DMS153 treated with DMSO at 0.1 percent for 48 hours (cell line): ENCODE measurements around the gene GNAZ.

Source experiments
- DNase-seq: peaks from one replicate; lab custom pipeline; 2025; ENCODE audit not compliant: unreplicated experiment; lab: John Stamatoyannopoulos, UW

The GNAZ gene

DNA sequence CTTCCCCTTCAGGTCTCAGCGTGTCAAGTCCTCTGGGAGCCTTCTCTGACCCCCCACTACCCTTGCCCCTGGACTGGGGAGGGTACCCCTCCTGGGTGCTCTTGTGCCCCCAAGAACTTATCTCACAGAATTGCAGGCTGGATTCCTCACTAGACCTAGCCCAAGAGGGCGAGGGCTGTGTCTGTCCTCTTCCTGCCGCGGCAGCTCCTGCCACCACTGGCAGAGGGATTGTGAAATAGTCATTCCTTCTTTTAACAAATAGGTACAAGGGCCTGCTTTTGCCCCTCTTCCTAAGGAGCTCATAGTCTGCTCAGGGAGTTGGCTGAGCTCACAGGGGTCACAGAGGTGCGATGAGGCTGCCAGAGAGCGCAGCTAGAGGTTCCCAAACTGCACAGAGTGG, 80.4 kb downstream of the GNAZ start:
- no peak for DNase-seq

DNA sequence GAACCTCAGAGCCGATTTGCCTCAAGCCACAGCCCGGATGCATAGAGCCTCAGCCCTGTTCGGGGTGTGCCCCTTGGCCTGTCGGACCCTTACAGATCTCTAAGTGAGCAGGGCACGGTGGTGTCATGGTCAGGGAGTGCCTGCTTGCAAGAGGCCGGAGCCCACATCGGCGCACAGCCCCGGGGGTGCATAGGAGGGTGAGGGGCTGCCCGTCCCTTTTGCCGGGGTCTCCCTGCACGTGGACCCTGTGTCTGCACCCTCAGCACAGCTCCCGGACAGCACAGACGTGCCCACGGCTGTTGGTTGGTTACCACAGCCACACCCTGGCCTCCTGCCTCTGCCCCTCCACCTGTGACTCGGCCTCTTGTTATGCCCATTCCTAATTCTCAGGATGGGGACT, 81.5 kb downstream of the GNAZ start:
- no peak for DNase-seq

DNA sequence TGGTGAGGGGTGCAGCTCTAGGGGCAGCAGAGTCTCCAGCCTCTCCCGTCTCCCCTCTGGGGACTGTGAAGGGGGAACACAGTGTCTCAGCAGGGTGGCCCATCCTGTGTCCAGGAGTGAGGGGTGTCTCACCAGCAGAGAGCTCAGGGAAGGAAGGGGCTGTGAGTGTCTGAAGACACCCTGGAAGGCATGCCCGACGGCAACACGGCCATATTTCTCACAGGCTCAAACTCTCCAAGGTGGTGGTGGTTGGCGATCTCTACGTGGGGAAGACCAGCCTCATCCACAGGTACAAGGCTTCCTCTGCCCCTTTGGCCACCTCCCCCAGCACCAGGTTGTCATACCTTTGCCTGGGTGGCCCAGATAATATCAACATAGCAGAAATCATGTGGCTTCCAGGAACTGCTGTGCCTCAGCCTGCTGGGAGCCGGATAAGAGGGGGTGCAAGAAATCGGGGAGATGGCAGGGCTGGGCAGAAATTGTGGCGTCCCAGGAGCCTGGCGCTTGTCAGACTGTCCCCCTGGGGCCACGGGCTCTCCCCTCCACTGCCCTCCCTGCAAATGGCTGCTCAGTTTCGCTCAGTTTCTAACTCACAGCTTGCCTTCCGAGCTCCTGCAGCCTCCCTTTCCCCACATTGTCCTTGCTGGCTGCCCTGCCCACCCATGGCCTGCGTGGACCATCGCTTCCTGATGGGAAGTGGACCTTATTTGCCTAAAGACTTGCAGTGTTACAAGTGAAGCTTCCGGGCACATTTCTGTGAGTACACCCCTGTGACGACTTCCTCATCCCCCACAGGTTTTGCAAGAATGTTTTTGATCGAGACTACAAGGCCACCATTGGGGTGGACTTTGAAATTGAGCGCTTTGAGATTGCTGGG, 82.2 kb downstream of the GNAZ start:
- DNase-seq = no peak

DNA sequence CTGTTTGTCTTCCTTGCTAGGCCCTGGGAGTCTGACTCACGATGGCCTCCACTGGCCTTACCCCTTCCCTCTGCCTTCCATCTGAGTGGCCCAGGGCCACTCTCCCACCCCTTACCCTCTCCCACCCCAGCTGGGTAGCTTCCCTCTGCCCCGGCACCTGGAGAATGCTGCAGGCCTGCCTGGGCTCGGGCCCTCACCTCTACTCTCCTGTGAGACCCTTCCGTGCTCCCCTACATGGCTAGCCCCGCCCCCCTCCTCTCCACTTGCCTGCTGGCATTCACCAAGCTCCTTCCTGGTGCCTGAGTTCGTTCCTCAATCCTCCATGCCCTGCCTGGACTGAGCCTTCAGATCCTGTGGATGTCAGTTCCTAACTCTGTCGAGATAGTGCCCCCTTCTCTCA, 83.7 kb downstream of the GNAZ start:
- no peak for DNase-seq

DNA sequence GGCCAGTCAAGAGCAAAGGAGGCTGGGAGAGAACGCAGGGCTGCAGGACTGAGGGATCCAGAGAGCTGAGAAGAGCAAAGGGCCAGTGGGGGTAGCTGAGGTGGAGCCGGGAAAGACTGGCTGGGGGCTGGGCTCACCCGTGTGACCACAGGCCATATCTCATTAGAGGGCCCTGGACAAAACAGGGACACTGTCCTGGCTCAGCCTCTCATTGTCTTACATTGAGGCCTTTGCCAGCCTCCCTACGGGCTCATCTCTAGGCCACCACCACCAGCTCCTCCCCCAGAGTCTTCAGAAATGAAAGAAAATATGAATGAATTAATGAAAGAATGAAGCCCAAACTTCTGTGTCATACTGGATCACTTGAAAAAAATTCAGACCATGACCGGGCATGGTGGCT, 84.1 kb downstream of the GNAZ start:
- DNase-seq = no peak

DNA sequence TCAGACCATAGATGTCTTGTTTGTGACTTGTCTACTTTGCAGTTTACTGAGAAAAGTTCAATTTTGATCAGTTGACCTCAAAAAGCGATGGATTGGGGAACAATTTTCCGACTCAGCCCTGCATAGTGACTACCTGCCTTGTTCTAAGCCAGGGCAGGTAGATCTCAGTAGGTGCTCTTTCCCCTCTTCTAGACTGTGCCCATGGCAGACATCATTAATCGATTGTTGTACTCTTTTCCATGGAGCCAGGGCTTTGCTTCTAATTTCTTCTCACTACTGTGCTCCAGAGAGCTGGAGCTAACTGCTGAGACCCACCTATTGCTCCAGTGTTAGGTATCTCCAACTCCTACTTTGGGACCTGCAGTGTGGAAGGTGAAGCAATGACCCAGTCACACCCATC, 84.8 kb downstream of the GNAZ start:
- no peak for DNase-seq

DNA sequence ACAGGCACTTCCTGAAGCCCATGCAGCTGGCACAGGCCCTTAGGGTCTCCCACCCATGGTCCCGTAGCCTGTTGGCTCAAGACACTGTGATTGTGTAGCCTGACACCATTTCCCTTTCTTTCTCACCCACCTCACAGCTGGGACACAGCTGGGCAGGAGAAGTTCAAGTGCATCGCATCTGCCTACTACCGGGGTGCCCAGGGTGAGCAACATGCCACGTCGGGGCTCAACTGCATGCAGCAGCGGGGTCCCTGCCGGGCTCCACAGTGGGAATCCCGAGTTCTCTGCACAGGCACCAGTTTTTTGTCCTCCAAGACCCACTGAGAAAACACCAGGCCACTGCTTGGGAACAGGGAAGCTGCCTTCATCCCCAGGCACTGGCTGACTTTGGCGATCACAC, 85.5 kb downstream of the GNAZ start:
- no peak for DNase-seq

DNA sequence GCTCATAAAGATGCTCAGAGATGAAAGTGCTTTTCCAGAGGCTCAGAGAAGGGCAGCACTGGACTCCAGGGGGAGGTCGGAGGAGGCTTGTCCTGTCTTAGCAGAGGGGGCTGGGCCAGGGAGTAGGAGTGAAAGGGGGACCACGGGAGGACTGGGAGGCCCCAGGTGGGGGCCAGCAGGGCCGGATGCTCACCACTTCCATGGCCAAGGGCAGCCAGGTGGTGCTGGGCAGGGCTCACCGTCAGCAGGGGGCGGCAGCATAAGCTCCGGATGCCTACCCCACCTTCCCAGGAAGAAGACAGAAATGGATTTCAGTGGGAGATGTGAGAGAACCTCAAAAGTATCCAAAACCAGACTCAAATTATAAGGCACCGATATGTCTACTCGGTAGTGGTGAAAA, 86.0 kb downstream of the GNAZ start:
- DNase-seq = no peak

DNA sequence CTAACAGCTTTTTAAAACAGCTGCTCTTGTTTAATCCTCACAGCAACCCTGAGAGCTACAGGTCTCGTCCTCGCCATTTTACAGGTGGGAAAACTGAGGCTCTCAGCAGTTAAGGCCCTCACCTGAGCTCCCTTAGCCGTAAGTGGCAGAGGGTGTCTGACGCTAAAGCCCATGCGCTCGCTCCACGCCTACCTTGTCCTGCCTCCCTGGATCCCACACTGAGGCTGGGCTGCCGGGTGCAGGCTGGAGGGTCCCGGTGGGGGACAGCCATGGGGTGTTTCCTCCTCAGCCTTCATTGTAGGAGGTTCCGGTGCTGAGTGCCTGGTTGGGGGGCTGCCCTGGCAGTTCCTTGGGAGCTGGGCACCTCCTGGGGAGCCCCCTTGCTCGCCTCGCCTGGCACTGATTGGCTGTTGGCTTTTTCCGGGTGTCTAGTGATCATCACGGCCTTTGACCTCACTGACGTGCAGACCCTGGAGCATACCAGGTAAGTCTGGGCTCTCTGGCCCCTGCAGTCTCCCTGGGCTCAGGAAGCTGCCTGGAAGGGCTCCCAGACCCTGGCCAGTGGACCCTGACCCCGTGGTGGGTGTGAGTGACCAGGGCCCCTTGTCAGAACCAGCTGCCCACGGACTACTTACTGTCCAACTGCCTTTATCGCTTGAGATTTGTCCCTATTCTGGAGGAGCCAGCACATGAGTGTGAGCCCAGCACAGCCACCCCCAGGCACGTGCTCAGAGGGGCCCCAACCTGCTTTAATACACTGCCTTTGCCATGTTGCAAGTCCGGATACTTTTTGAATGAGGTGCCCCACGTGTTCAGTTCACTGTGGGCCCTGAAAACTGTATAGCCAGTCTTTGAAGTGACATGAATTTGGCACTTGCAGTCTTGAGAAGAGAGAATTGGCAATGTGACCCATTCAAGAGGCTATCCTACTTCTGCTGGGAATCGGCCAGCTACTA, 87.5 kb downstream of the GNAZ start:
- no peak for DNase-seq

DNA sequence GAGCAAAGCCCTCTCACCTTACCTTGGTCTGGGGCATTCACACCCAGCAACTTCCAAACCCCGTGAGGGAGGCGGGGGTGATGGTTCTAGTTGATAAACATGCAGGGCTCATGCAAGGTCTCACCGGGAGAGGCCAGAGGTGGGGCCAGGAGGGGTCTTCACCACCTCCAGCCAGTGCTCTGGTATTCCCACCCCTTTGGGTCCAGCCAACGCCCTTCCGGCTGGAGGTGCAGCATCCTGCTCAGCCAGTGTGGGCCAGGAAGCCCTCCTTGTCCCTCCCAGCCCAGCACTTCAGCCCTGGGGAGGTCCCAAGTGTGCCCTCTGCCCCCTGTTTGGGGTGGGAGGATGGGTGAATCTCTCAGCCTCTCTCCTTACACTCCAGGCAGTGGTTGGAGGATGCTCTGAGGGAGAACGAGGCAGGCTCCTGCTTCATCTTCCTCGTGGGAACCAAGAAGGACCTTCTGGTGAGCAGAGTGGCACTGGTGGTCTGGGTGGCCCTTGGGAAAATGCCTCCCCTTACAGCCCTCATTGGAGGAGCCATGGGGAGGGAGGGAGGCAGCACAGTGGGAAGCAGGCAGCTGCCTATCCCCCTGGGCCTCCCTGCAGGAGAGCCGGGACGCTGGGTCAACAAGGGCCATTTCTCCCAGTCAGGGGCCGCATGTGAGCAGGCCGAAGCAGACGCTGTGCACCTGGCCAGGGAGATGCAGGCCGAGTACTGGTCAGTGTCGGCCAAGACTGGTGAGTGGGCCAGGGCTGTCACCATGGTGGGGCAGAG, 88.4 kb downstream of the GNAZ start:
- no peak for DNase-seq

DNA sequence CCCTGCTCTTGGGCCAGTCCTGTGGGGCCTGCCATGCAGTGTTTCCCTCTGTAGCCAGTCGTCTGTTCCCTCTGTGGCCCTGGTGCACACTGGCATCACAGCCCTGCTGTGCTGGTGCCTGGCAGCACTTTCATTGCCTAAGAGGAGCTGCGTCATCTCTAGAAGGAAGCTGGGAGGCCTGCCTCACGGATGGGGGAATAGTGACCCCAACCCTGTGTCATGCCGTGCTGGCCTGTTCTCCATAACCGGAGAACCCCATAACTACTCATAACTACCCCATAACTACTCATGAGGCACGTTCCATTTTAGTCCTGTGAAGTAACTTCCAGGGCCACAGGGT, 88.9 kb downstream of the GNAZ start:
- no peak for DNase-seq

DNA sequence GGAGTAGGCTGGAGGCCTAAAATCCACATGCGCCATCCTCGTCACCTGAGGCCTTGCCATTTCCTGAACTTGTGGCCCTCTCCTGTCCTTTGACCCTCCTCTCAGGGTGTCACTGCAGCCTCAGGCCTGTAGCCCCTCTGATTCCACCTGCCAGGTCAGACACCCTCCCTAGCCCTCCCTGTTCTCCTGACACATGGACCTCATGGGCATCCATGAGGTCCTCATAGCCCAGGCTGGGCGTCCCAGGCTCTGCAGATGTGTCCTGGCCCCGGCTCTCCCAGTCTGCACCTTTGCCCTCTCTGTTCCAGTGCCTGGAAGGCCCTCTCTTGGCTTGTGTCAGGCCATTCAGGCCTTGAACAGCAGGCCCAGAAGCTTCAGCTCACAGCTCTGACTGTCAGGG, 90.7 kb downstream of the GNAZ start:
- DNase-seq = no peak

DNA sequence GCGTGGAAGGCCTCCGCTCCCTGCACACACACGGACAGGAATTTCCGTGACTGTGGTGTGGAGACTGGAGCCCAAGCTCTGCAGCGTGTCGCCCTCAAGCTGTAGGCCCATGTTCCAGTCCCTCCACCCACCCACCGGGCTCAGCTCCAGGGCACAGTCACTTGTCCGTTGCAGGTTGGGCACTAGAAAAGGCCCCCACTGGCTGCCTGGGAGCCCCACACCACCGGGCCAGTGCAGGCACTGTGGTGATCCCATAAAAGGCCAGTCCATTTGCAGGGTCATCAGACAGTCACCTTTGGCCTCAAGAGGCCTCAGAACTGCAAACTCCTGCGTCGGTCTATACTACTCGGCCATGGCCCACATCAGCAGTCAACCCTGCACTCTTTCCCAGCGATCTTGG, 91.3 kb downstream of the GNAZ start:
- DNase-seq = no peak

DNA sequence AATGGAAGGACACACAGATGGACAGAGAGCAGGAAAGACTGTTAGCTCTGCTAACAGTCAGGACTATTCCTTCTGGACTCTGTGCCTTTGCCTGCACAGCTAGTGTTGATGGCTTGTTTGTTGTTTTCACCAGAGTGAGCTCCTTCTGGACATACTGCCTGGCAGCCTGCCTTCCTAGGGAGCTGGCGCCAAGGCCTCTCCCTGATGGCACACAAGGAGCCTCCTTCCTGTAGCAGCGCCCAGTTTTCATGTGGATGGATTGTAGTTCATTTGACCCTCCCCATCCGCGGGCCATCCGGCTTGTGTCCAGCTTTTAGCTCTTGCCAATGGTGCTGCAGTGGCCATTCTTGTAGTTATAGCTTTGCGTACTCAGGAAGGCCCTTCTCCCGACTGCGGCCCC, 93.3 kb downstream of the GNAZ start:
- no peak for DNase-seq

DNA sequence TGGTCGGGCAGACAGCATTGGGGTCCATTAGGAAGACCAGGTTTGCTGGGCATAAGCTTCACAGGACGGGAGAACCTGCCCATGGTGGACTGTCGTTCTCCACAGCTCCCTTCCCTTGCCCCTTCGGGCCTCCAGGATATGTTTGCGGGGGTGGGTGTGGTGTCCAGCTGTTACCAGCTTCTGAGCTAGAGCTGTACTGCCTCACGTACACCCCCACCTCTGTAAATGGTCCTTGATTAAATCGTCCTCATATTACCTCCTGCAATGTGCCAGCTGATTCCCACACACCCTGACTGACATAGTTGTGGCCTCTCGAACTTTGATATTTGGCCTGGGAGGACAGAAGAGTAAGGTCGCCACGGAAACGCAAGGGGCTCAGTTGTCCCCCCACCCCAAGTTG, 93.8 kb downstream of the GNAZ start:
- DNase-seq = no peak

DNA sequence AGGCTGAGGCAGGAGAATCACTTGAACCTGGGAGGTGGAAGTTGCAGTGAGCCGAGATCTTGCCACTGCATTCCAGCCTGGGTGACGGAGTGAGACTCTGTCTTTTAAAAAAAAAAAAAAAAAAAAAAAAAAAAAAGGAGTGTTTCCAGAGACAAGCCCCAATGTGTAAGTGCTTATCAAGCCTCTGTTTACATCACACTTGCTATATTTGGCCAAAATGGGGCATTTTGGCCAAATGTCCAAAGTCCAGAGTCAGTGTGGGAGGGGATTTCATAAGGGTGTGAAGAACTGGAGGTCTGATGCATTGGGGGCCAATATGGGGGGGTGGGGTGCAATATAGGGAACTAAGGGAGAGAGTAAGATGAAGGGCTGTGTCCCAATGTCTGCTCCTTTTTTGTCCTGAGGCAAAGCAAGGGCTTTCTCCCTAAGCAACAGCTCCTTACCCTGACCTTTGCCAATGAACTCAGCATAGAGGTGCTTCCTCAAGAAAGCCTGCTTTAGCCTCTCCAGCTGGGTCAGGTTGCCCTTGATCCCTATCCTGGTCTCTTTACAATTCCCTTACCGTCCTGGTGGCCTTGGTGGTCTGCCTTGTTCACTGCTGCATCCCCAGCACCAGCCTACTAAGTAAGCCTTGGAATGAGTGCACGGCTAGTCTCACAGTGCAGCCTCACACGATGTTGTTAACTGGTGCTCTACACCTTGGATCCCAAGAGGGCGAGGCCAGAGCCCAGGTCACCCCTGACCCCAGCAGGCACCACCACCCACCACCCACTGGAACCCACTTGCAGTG, 95.9 kb downstream of the GNAZ start:
- no peak for DNase-seq

DNA sequence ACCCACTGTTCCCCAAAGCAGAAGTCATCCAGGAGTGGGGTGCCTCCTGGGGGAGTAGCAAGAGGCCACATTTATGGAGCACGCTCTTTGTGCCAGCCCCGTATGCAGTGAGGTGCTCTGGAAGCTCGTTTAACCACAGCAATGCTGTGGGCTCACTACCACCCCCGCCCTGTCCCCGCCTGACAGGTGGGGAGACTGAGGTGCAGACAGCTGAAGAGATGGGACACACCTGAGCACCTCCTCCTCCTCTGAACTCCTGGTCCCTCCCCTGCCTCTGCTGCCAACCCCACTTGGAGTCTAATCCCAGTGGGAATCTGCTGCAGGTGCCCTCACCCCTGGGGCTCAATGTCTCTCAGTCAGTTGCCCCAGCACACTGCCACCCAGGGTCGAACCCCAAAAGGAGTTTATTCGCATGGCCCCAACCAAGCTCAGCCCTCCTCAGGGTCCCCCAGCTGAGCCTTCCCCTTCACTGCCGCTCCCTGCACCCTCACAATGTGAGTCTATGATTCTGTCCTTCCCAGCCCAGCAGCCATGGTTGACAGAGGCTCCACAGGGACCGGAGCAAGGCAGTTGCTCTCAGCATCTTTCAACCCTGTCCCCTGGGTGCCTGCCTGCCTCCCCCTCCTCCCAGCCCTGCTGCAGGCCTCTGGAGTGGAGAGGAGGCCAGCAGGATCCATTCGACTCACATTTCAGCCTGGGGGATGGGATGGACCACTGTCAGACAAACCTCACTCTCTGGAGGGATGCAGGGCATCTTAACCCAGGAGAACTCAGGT, 96.7 kb downstream of the GNAZ start:
- DNase-seq = no peak

DNA sequence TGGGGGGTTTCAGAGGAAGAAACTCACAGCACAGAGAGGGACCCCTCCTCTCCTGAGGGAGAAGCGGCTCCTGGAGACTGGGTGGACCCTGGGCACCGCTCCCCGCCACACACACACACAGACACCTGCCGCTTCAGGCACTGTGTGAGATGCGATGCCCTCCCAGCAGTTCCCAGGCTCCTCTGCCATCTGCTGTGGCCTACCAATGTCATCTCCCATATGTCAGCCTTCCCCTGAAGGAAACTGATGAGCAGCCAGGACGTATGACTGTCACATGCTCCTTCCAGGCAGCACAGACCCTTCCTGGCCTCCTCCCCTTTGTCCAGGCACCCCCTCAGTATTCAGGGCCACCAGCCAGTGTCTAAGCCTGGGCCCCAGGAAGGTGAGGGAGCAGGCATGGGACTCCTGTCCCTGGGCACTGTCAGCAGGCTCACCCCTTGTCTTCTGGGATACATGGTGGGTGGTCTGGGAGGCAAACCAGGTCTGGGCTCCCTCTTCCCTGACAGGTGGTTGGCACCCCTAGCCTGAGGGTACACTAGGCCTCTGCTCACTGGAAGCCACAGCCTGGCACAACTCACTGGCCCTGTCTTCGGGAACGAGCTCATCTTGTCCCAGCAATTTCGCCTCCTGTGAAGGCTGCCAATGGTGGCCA, 98.2 kb downstream of the GNAZ start:
- DNase-seq = no peak

DNA sequence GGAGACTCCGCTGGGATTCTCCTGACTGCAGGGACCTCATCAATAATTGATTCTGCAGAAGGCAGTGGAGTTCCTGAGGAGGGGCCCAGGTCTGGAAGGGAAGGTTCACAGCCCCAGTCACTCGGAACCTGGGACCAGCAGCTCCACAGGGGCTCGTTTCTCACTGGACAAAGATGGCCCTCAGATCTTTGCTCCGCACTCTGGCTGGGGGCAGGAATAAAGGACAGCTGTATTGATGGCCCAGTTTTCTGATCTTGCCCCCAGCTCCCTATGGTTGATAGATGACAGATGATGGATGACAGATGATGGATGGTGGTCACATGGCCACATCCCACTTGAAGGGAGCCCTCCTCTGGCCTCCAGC, 98.7 kb downstream of the GNAZ start:
- DNase-seq = no peak
